Measurements from ENCODE around the gene DDX42.

- TF ChIP-seq CTCF (IDR thresholded peaks at IDR 0.05) (no peak), POLR2A (IDR thresholded peaks at IDR 0.05) (no peak)
Observed at GRCh38 chr17:63753215-63753614, 20.8 kb upstream of the DDX42 start.

All from vagina (tissue), 2 donors.